ENCODE results near the gene XPO4. TPM values are rescaled to one million over a fixed set of nuclear protein-coding genes. Genes with fewer than 3 reads are reported as not detected.

The XPO4 gene
- total RNA-seq, 1 experiment from 2014 or later = 16.2 TPM

DNA sequence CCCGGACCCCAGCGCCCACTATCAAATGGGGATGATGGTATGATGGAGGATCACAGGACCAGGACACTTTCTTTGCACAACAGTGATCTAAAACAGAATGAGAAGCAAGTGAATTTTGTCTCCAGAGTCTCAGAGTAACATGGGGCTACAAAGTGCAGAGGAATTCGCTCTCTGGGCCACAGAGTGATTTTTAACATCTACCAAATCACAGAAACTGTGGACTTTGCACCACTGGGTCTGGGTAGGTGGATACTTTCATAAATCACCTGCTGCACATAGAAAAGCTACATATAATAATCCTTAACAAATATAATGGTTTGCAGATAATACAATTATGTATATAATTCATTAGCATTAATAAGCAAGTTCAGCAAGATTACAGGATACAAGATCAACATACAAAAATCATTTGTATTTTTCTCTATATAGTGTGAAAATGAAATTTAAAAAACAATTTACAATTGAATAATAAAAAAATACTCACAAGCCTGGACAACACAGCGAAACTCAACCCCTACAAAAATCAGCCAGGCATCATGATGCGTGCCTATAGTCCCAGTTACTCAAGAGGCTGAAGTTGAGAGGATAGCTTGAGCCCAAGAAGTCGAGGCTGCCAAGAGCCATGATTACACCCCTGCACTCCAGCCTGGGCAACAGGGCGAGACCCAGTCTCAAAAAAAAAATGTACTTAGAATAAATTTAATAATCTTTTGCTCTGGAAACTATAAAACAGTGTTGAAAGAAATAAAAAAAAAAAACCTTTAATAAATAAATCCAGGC is 68.5 kb downstream of the XPO4 start:
- in situ Hi-C loops (cut with HindIII; ENCODE audit: low pct_unique_long_range_greater_than_20kb, low sequenced_read_pairs) (no loop called here), intact Hi-C loops (cut with micrococcal nuclease; ENCODE audit: unreplicated experiment) (loop anchor here (10.0 kb wide), 1 partner anchor 339 kb away; no protein-coding TSS in a partner anchor)
- ChIA-PET CTCF (interaction anchor here (0.7 kb wide), 1 partner anchor 29 kb away, joined by 3 read pairs; no protein-coding TSS in a partner anchor), POLR2A (no interaction called here)
- no peak for DNase-seq (ENCODE audit: low read depth, low spot score)
- no peak for ATAC-seq
- Histone ChIP-seq H3K9me3 (ENCODE audit: control insufficient read depth, insufficient read depth, low read depth, low read length) (no peaks in the 10 kb centered on the region), H3K4me1 (ENCODE audit: control insufficient read depth, insufficient read depth, low read length) (no peaks in the 10 kb centered on the region; the same call in 1 of the 2 replicates), H3K36me3 (ENCODE audit: control insufficient read depth, insufficient read depth, low read length) (no peaks in the 10 kb centered on the region; the same call in 1 of the 2 replicates), H3K27ac (ENCODE audit: low read length) (no peak overlapping the region), H3K4me3 (ENCODE audit: low read depth in 2 of 2, low read length in 2 of 2) (no peak overlapping the region), H3K27me3 (ENCODE audit: control insufficient read depth, insufficient read depth, low read length) (no peaks in the 10 kb centered on the region)
- TF ChIP-seq POLR2AphosphoS5 (IDR thresholded peaks at IDR 0.05; ENCODE audit: low read depth, low read length) (no peak), SIN3A (IDR thresholded peaks at IDR 0.05; ENCODE audit: borderline replicate concordance, insufficient read depth, low read depth, low read length) (no peak), REST (IDR thresholded peaks at IDR 0.05; ENCODE audit: insufficient read depth in 1 of 2, low read depth in 2 of 2, low read length in 1 of 2) (no peak), TCF7L2 (IDR thresholded peaks at IDR 0.05; ENCODE audit: low read depth, low read length) (no peak)
- TF ChIP-seq, protein P1, sequence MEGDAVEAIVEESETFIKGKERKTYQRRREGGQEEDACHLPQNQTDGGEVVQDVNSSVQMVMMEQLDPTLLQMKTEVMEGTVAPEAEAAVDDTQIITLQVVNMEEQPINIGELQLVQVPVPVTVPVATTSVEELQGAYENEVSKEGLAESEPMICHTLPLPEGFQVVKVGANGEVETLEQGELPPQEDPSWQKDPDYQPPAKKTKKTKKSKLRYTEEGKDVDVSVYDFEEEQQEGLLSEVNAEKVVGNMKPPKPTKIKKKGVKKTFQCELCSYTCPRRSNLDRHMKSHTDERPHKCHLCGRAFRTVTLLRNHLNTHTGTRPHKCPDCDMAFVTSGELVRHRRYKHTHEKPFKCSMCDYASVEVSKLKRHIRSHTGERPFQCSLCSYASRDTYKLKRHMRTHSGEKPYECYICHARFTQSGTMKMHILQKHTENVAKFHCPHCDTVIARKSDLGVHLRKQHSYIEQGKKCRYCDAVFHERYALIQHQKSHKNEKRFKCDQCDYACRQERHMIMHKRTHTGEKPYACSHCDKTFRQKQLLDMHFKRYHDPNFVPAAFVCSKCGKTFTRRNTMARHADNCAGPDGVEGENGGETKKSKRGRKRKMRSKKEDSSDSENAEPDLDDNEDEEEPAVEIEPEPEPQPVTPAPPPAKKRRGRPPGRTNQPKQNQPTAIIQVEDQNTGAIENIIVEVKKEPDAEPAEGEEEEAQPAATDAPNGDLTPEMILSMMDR (IDR thresholded peaks at IDR 0.05) = no peak
- no TSS peak for BruUV-seq (replicated peaks)

DNA sequence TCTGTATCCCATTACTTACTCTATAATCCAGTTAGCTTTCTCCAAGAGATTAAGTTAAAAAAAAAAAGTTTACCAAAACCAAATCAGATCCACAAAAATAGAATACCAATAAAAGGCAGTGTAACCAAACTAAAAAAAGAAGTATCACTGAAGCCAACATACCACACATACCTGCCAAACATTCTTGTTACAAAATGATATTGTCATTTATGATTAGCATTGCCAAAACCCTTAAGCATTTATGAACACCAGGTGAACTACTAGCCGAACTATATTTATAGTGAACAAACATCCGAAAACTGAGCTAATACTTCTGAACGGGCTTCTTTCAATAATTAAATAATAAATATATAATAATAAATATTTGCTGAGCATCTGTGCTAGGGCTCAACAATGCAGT is 69.7 kb downstream of the XPO4 start:
- intact Hi-C loops (cut with micrococcal nuclease; ENCODE audit: unreplicated experiment) = loop anchor here (10.0 kb wide), 1 partner anchor 338 kb away; no protein-coding TSS in a partner anchor
- BruUV-seq (replicated peaks) = no TSS peak
- ChIA-PET CTCF (no interaction called here), POLR2A (no interaction called here)
- H3K27ac ChIP-seq (ENCODE audit: low read length) = no peak overlapping the region
- H3K36me3 ChIP-seq (ENCODE audit: control insufficient read depth, insufficient read depth, low read length) = no peaks in the 10 kb centered on the region; the same call in 1 of the 2 replicates
- no peaks in the 10 kb centered on the region; the same call in 1 of the 2 replicates for H3K4me1 ChIP-seq (ENCODE audit: control insufficient read depth, insufficient read depth, low read length)
- TF ChIP-seq, protein P1 (IDR thresholded peaks at IDR 0.05) = no peak
- no peak for TF ChIP-seq TCF7L2 (IDR thresholded peaks at IDR 0.05; ENCODE audit: low read depth, low read length)
- TF ChIP-seq POLR2AphosphoS5 (IDR thresholded peaks at IDR 0.05; ENCODE audit: low read depth, low read length) = no peak
- TF ChIP-seq REST (IDR thresholded peaks at IDR 0.05; ENCODE audit: insufficient read depth in 1 of 2, low read depth in 2 of 2, low read length in 1 of 2) = no peak
- no peak for TF ChIP-seq SIN3A (IDR thresholded peaks at IDR 0.05; ENCODE audit: borderline replicate concordance, insufficient read depth, low read depth, low read length)
- H3K27me3 ChIP-seq (ENCODE audit: control insufficient read depth, insufficient read depth, low read length) = no peaks in the 10 kb centered on the region
- ATAC-seq = no peak
- no peak overlapping the region for H3K4me3 ChIP-seq (ENCODE audit: low read depth in 2 of 2, low read length in 2 of 2)
- no peaks in the 10 kb centered on the region for H3K9me3 ChIP-seq (ENCODE audit: control insufficient read depth, insufficient read depth, low read depth, low read length)
- no peak for DNase-seq (ENCODE audit: low read depth, low spot score)
- in situ Hi-C loops (cut with HindIII; ENCODE audit: low pct_unique_long_range_greater_than_20kb, low sequenced_read_pairs) = no loop called here

Data from Panc1 (cell line).